IPS-15b (cell line): ENCODE measurements around the gene UCHL3.
A peak's percentile ranks its signal among the peaks of the same experiment; 100 is the strongest.

Experiments used
- H3K27me3 ChIP-seq: one replicate; pipeline ENCODE4 v1.6.1; 2013; ENCODE audit warnings: low read length; ENCODE audit not compliant: control insufficient read depth, insufficient read depth
- H3K36me3 ChIP-seq: one replicate; pipeline ENCODE4 v1.6.1; 2013; ENCODE audit warnings: low read length; ENCODE audit not compliant: control insufficient read depth, insufficient read depth
- H3K4me1 ChIP-seq: one replicate; pipeline ENCODE4 v1.6.1; 2013; ENCODE audit warnings: mild to moderate bottlenecking, low read length; ENCODE audit not compliant: control insufficient read depth, insufficient read depth
- H3K4me3 ChIP-seq: one replicate; pipeline ENCODE4 v1.5.1; 2013; ENCODE audit warnings: low read depth, low read length
- H3K9ac ChIP-seq: one replicate; pipeline ENCODE4 v1.6.1; 2013; ENCODE audit warnings: low read depth, mild to moderate bottlenecking, low read length
- H3K9me3 ChIP-seq: one replicate; pipeline ENCODE4 v1.6.1; 2013; ENCODE audit warnings: mild to moderate bottlenecking, low read length; ENCODE audit not compliant: control insufficient read depth, insufficient read depth

Gene UCHL3

GRCh38 chr13:75603038-75603437 is 53.4 kb downstream of the UCHL3 start:
- Histone ChIP-seq H3K9me3 (no peaks in the 10 kb centered on the region), H3K4me3 (no peak overlapping the region), H3K36me3 (no peaks in the 10 kb centered on the region), H3K27me3 (no peaks in the 10 kb centered on the region), H3K4me1 (no peaks in the 10 kb centered on the region), H3K9ac (no peak overlapping the region)

- Histone ChIP-seq H3K27me3 (no peaks in the 10 kb centered on the region), H3K36me3 (no peaks in the 10 kb centered on the region), H3K9ac (no peak overlapping the region), H3K4me1 (no peaks in the 10 kb centered on the region), H3K4me3 (no peak overlapping the region), H3K9me3 (no peaks in the 10 kb centered on the region)
Measured at GRCh38 chr13:75607447-75607846, 57.9 kb downstream of the UCHL3 start.

- Histone ChIP-seq H3K4me3 (no peak overlapping the region), H3K36me3 (no peaks in the 10 kb centered on the region), H3K9ac (no peak overlapping the region), H3K27me3 (no peaks in the 10 kb centered on the region), H3K9me3 (no peaks in the 10 kb centered on the region), H3K4me1 (no peaks in the 10 kb centered on the region)
Measured at GRCh38 chr13:75610466-75610865, 60.9 kb downstream of the UCHL3 start.

- no peaks in the 10 kb centered on the region for H3K9me3 ChIP-seq
- H3K4me3 ChIP-seq = no peak overlapping the region
- H3K9ac ChIP-seq = no peak overlapping the region
- no peaks in the 10 kb centered on the region for H3K36me3 ChIP-seq
- no peaks in the 10 kb centered on the region for H3K4me1 ChIP-seq
- no peaks in the 10 kb centered on the region for H3K27me3 ChIP-seq
Measured at GRCh38 chr13:75612354-75612753, 62.8 kb downstream of the UCHL3 start.

GRCh38 chr13:75617230-75617629 is 67.6 kb downstream of the UCHL3 start:
- Histone ChIP-seq H3K9me3 (no peaks in the 10 kb centered on the region), H3K27me3 (no peaks in the 10 kb centered on the region), H3K4me1 (no peaks in the 10 kb centered on the region), H3K4me3 (no peak overlapping the region), H3K36me3 (no peaks in the 10 kb centered on the region), H3K9ac (no peak overlapping the region)

- H3K9me3 ChIP-seq = no peaks in the 10 kb centered on the region
- no peak overlapping the region for H3K9ac ChIP-seq
- no peak overlapping the region for H3K4me3 ChIP-seq
- no peaks in the 10 kb centered on the region for H3K27me3 ChIP-seq
- H3K4me1 ChIP-seq = no peaks in the 10 kb centered on the region
- H3K36me3 ChIP-seq = no peaks in the 10 kb centered on the region
Measured at GRCh38 chr13:75618308-75618707, 68.7 kb downstream of the UCHL3 start.

GRCh38 chr13:75620020-75620419 is 70.4 kb downstream of the UCHL3 start:
- no peak overlapping the region for H3K4me3 ChIP-seq
- no peaks in the 10 kb centered on the region for H3K4me1 ChIP-seq
- H3K9ac ChIP-seq = no peak overlapping the region

GRCh38 chr13:75621147-75621546 is 71.6 kb downstream of the UCHL3 start:
- Histone ChIP-seq H3K27me3 (no peaks in the 10 kb centered on the region), H3K9ac (no peak overlapping the region), H3K4me3 (no peak overlapping the region), H3K9me3 (no peaks in the 10 kb centered on the region), H3K4me1 (no peaks in the 10 kb centered on the region), H3K36me3 (no peaks in the 10 kb centered on the region)

More at GRCh38 chr13:75620020-75620419, 70.4 kb downstream of the UCHL3 start:
- no peaks in the 10 kb centered on the region for H3K36me3 ChIP-seq
- no peaks in the 10 kb centered on the region for H3K9me3 ChIP-seq
- no peaks in the 10 kb centered on the region for H3K27me3 ChIP-seq

GRCh38 chr13:75628801-75629200 is 79.2 kb downstream of the UCHL3 start:
- no peaks in the 10 kb centered on the region for H3K9me3 ChIP-seq
- no peaks in the 10 kb centered on the region for H3K4me1 ChIP-seq
- no peaks in the 10 kb centered on the region for H3K27me3 ChIP-seq
- no peak overlapping the region for H3K4me3 ChIP-seq
- no peak overlapping the region for H3K9ac ChIP-seq
- H3K36me3 ChIP-seq = no peaks in the 10 kb centered on the region

GRCh38 chr13:75633285-75633684 is 83.7 kb downstream of the UCHL3 start:
- Histone ChIP-seq H3K27me3 (peaks cover 17% of the 10 kb centered on the region), H3K36me3 (no peaks in the 10 kb centered on the region), H3K4me3 (no peak overlapping the region), H3K9ac (no peak overlapping the region), H3K9me3 (no peaks in the 10 kb centered on the region), H3K4me1 (no peaks in the 10 kb centered on the region)

- Histone ChIP-seq H3K4me3 (peak overlapping the region; percentile 64), H3K27me3 (peaks cover 28% of the 10 kb centered on the region), H3K9ac (peak overlapping the region; percentile 12)
Measured at GRCh38 chr13:75635101-75635827, 85.7 kb downstream of the UCHL3 start.

GRCh38 chr13:75635828-75636435 is 86.3 kb downstream of the UCHL3 start, which contains the start of gene LMO7:
Gene LMO7 (plus strand): TSS chr13:75636330. CDS start chr13:75636658, 328 bp downstream.
- H3K27me3 ChIP-seq = peaks cover 28% of the 10 kb centered on the region
- no peaks in the 10 kb centered on the region for H3K36me3 ChIP-seq
- H3K4me3 ChIP-seq = peak within 1 kb of the TSS; percentile 84
- H3K9ac ChIP-seq = peak within 1 kb of the TSS; percentile 49
- H3K4me1 ChIP-seq = peaks cover 8% of the 10 kb centered on the region
- no peaks in the 10 kb centered on the region for H3K9me3 ChIP-seq

More at GRCh38 chr13:75635101-75635827, 85.7 kb downstream of the UCHL3 start:
- no peaks in the 10 kb centered on the region for H3K9me3 ChIP-seq
- H3K4me1 ChIP-seq = peaks cover 1% of the 10 kb centered on the region
- no peaks in the 10 kb centered on the region for H3K36me3 ChIP-seq
